Fibroblast of skin of scalp (primary cell): ENCODE data around the gene GK.
A peak's percentile ranks its signal among the peaks of the same experiment; 100 is the strongest.
"Not testable (repeated sequence)": the region's sequence is repeated elsewhere in the genome, so short reads cannot be mapped to it uniquely, and the experiment has no call there.

ENCODE experiments used
- DNase-seq: peaks from one replicate; pipeline ENCODE4 v3.0.0-alpha.2; 2013

Gene GK

DNA sequence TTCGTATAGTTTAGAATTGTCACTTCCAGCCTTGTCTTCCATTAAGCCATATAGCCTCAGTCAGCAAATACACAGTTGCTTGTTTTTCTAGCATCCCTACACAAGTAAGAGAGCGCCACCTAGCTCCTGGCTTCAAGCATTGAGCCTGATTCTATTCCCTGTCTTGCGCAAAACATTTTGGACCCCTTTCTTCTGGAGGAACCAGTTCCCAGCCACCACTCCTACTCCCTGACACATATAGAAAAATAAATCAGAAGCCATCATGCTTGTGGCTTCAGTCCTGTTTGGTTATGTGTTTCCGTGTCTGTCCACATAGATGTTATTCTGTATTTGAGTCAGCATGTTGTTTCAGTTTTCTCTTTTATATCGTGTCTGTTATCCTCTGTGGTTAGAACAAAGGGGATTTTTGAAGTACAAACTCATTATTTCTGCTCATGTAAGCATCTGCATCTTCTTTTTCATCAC lies 59.9 kb downstream of the GK start:
- peak; percentile 65 for DNase-seq

DNA sequence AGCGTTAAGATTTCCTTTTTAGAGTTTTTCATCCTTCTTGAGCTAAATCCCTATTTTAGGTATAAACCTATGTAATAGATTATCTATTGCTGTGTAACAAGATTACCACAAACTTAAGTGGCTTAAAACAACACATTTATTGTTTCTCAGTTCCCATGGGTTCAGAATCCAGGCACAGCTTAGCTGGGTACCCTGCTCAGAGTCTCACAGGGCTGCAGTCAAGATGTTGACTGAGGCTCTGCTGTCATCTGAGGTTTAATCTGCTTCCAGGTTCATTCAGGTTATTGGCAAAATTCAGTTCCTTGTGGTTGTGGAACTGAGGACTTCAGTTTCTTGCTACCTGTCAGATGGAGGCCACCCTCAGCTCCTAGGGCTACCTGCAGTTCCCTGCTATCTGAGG lies 60.9 kb downstream of the GK start:
- no peak for DNase-seq

DNA sequence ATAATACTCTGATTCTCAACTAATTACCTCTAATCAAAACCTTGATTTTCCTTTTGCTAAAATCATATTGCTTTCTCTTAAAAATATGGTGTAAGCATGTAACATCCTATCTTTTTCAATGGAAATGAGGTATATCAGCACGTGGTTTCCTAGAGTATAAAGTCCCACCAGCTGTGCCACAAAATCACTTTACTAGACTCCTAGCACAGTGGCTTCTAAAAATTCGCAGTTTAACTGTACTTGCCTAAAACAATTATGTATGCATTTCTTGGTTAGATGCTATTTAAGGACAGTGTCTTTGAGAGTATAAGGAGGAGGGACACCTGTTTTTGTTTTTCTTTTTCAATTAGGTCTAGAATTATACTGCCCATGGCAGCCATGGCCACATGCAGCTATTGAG lies 62.8 kb downstream of the GK start:
- DNase-seq: no peak

DNA sequence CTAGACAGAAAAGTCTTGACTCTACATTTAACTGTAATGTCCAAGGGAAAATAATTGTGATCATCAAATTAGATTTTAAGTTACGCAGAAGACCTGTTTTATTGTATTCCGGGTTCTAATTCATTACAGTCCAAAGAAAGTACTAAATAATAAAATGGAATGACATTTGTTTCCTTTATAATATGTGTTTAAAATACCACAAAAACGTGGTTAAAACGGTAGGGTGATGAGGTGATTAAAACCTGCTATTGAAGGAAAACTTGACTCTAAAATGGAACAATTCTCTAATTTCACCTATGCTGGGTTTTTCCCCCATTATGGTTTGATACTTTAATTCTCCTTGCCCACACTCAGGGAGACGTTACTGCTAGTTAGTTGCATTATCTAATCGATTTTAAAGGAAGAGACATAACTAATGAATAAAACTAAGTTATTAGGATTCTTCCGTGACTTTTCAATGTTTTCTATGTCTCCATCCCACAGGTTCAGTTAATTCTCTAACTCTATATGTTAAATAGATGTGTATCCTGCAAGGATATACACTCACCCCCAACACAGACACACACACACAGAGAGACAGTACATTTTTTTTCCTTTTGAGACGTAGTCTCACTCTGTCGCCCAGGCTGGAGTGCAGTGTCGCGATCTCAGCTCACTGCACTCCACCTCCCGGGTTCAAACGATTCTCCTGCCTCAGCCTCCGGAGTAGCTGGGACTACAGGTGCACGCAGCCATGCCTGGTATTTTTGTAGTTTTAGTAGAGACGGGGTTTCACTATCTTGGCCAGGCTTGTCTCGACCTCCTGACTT lies 80.8 kb downstream of the GK start:
- DNase-seq: no peak

DNA sequence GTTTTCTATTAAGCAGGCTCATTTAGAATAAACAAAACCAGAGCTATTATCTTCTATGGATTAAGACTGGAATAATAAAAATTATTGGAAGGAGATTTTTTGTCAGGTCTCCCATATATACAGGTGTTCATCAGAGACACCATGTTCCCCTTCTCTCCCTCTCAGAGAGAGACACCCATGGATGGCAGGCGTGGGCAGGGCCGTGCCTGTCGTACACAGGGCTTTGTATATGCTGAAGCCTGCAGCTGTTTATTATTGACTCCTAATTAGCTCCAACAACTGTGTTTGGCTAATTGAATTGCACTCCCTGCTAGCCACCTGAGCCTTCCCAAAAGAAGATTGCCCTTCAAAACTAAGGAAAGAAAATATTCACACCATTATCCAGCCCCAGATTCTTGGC lies 81.6 kb downstream of the GK start:
- no peak for DNase-seq

DNA sequence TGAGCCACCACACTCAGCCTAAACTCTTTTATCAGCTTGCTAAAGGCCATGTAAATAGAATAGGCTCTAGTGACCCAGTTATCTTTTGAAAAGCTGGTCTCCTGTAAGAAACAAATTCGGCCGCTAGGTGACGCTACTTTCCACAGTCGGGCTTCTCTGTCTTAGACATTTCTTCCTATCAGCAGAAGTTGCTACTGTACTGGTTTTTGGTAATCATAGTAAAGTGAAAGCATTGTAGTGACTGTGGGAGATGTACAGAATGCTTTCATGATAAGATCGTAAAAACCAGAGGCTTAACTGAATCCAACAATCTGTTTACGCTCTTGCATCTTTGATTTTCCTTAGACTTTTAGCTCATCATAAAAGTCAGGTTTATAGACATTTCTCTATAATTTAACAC lies 82.6 kb downstream of the GK start:
- DNase-seq: peak; percentile 51

DNA sequence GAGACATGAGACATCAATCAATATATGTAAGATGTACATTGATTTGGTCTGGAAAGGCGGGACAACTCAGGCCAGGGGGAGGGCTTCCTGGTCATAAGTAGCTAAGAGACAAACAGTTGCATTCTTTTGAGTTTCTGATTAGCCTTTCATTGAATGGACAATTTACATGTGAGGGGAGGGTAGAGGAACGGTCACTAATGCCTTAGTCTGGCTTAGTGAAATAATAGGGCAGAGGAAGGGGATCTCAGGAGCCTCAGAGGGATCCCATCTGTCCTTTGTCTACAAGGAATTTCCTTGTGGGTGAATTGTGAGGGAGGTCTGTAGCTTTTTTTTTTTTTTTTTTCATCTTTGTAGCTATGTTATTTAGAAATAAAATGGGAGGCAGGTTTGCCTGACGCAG lies 88.3 kb downstream of the GK start:
- no peak for DNase-seq

DNA sequence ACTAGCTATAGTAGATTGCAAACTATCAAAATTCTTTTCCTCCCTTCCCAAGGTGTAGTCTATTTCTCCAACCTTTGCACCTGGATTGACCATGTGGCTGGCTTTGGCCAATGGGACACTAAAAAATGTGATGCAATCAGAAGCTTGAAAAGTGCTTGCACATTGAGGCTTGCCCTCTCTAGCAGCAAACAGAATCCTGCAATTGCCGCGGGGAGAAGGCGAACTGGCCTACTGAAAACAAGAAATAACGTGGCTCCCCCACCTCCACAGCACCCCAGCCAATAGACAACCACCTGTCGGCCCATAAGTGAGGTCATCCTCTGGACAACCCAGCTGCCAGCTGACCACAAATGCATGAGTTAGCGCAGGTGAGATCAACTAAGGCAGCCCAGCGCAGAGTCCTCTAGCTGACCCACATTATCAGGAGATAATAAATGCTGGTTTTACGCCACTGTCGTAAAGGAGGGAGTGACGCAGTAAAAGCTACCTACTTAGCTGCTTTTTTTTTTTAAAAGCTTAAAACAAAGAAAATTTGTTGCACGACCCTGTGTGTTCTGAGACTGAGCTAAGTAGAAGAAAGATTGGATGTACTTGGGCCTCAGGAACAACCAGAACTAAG lies 95.2 kb downstream of the GK start:
- DNase-seq: no peak

DNA sequence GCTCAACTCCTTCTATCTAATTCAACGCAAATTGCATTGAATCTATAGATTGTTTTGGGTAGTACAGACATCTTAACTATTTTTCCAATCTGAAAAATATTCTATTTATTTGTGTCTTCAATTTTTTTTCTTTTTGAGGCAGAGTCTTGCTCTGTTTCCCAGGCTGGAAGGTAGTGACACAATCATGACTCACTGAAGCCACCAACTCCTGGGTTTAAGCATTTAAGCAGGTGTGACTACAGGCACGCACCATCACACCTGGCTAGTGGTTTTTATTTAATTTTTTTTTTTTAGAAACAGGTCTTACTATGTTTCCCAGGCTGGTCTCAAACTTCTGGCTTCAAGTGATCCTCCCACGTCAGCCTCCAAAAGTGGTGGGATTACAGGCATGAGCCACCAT lies 98.3 kb downstream of the GK start:
- DNase-seq: no peak

DNA sequence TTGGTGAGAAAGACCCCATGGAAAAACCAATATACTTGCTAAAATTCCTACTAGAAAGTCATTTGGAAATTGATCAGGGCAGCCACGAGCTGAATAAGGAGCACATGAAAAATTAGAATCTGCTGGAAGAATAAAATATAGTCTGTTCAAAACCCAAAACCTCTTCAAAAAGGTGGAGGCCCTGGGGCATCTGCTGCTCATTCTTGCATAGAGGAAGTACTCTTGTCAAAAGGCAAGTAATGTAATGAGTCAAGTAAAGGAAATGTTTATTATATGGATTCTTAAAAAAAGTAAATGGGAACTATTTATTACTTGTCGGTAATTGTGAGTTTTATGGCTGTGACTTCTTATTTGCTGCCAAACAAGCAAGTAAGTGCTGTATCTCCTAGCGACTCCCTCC lies 109.5 kb downstream of the GK start:
- DNase-seq: no peak

DNA sequence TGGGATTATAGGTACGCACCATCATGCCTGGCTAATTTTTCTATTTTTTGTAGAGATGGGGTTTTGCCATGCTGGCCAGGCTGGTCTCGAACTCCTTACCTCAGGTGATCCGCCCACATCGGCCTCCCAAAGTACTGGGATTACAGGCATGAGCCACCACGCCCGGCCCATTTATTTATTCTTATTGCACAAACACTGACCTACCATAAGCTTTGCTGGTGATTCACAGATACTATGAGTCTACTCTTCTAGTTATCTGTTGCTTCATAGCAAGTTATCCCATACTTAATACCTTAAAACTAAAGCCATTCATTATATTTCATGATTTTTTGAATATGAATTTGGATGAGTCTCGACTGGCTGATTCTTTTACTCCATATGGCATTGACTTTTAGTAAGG lies 120.5 kb downstream of the GK start:
- not testable (repeated sequence) for DNase-seq

DNA sequence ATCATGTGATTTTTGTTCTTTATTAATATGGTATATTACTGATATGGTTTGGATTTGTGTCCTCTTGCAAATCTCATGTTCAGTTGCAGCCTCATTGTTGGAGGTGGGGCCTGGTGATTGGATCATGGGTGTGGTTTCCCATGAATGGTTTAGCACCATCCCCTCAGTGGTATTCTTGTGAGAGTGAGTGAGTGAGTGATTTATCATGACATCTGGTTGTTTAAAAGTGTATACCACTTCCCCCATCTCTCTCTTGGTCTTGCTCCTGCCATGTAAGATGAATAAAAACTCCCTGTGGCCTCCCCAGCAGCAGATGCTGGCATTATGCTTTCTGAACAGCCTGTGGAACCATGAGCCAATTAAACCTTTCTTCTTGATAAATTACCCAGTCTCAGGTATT lies 124.4 kb downstream of the GK start:
- DNase-seq: no peak

DNA sequence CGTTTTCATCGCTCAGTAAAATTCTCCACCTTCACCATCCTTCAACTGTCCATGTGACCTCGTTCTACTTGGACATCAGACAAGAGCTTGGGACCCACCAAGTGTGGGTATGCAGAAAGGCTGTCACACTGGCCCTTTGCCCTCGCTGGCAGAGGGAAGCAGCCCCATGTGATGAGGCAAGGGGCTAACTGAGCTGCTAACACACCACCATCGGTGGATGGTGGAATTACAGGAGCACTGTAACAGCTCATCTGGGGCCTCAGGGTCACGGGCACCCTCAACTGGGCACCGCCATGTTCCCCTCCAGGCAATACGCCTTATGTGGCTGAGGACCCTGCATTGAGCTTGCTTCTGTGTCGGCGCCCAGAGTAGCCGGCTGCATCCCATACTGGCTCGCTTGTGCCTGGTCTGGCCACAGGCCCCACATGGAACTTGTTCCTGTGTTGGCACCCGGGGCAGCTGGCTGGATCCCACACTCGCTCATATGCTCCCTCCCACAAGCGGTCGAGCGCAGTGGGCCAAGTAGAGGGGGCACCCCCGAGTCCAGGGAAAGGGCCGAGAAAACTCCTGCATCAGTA lies 126.3 kb downstream of the GK start:
- DNase-seq: no peak
